HG03442 (cell line): ENCODE measurements around the gene SPRED2.

Experiments
- ATAC-seq: cut with Tn5 transposase; IDR thresholded peaks from one replicate; pipeline ENCODE4 v1.9.1; 2021; ENCODE audit warnings: mild to moderate bottlenecking, moderate library complexity; ENCODE audit not compliant: unreplicated experiment

SPRED2 gene

DNA sequence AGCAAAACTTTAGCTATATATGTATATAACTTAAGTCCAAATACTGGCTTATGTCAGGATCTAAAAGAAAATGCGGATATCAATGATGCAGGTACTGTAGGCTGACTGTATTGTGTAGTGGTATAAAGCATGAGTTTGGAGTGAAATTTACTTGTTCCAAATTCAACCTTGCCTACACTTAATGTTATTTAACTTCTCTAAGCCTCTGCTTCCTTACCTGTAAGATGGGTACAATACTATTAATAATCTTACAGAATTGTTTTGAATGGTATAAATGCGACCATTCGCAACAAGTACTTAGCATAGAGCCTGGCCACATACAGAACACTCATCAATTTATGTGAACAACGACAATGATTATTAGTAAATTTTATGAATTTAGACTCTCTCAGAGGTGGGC, 62.4 kb downstream of the SPRED2 start:
- no peak for ATAC-seq

DNA sequence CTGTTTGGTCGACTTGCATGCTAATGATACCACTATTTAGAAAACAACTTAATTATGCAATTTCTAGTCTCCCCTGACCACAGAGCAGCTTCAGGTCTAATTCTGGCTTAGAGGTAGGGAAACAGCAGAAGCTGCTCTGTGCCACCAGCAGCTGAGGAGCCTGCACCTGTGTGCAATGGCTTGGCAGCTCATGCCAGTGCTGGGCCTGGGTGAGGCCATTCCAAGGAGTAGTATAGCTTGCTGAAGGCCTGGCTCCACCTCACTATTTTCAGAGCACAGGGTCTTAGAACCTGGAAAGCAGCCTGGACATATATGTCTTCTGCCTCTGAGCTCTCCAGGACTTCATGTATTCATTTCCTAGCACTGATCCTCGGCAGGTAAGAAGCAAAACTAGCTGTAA, 62.8 kb downstream of the SPRED2 start:
- ATAC-seq: no peak

DNA sequence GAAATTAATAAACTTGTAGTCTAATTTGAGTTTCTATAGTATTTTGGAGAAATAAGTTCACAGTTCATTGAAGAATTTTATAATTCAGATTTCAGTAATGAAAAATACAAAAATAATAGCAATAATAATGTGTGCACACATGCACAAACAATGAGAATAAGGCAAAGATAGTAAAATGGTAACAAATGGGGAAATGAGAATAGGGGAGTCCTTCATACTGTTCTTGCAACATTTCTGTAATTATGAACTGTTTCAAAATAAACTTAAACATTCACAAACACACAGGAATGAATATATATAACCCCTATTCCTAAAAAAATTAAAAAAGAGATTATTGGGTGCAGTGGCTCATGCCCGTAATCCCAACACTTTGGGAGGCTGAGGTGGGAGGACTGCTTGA, 63.9 kb downstream of the SPRED2 start:
- no peak for ATAC-seq

DNA sequence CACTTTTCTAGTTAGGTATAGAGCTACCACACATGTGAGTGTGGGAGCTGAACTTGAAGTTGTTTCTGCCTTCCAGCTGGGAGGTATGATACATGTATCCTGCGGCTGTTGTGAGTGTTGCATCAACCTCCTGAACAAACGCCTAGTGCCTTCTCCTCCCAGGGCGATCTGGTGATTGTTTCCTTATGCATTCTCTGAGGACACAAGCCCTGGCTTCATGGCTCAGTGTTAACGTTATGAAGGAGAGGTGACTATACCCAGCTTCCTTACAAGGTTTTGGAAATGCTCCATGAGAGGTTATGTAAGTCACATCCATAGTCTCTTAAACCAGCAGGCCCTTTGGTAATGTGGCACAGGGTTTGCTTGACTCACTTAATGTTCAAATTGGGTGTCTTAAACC, 64.9 kb downstream of the SPRED2 start:
- ATAC-seq: no peak

DNA sequence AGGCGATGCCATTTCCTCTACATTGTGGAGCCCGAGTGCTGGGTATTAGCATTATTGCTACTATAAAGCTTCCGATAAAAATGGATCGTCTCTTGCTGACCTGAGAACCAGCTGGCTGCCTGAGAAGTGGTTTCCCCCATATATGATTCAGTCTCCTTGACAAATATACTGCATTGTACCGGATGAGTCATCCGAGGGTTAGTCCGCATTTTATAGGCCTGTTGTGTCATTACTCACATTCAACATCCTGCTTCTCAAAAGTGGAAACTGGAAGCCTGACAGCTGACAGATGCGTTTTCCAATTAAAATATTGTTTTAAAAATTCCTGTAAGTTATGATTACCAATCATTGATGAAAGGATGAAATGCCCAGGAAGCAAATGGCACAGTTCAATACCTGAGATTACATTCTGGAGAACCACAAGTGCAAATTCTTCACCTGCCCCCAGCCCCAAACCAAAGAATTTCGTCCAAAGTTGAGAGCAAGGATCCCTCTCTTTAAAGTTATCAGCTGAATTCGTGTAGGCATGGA, 65.7 kb downstream of the SPRED2 start:
- ATAC-seq: peak; percentile 80

DNA sequence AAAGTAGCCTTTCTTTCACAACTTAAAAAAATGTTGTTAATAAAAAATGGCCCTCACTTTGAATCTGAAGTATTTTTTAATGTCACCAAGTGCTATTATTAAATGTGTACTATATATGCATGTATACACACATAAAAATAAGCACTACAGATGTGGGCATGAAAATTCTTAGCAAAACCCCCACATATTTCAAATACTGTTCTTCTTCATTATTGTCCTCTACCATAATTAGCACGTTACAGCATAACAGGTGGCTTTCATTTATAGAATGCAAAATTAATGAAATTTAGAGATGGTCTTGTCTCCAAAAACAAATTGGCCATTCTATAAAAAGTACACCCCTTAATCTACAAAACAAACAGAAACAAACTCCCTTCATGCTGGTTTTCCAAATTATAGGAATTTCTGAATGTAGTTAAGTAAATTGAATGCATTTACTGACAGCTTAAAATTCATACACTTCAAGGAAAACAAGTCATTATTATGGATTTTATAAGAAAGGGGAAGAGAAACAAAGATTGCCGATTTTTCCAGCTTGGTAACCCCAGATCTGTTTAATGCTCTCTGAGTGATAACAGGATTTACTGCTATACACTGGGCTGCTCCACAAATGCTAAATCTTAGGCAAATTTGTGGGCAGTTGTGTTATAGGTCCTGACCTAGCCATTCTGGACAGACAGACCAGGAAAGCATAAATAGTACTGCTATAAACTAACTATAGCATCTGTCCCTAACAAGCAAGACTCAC, 67.2 kb downstream of the SPRED2 start:
- ATAC-seq: no peak

DNA sequence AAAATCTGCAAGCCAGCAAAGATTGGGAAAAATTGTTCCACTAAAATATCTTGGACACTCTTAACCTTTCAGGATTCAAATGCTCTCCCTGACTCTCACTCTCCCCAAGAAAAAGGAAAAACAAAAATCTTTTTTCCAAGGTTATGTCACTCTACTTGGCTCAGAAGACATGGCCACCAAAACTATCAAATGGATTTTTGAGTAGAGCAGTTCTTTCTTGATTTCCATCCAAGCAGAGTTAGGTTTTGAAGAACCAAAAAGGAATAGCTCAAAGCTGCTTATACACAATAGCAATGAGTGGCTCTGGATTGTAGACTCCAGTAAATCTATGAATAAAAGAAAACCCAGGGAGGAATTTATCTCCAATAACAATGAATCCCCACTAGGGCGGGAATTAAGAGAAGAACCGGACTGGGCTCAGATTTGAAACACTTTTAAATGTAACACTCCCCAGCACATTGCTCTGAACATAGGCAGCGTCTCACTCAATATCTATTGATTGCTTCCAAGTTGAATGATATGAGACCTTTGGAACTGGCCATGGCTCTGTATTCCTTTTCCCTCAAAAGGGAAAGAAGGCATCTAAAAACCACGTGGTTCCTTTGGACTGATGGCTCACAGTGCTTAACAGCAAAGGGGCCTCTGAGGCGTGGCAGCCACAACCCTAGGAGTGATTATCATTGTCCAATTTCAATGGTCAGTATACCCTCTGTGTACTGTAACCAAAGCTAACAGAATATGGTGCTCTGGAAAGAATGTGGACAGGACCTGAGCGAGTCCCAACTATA, 68.3 kb downstream of the SPRED2 start:
- ATAC-seq: no peak

DNA sequence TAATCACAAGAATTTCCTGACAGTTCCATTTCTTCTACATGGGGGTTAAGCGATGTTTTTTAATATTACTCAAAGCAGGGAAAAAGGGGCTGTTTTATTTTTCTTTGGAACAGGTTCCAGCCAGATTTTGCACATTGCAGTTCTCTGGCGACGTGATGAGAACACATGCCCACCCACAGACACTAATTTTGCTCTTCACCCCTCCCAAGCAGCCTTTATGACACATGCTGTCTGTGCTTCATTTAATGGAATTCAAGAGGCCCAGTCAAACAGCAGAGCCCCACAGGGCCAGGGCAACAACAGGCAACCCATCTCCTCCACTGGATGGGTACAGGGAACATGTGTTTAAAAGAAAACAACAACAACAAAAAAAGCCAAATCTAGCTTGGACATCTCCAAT, 70.8 kb downstream of the SPRED2 start:
- ATAC-seq: no peak

DNA sequence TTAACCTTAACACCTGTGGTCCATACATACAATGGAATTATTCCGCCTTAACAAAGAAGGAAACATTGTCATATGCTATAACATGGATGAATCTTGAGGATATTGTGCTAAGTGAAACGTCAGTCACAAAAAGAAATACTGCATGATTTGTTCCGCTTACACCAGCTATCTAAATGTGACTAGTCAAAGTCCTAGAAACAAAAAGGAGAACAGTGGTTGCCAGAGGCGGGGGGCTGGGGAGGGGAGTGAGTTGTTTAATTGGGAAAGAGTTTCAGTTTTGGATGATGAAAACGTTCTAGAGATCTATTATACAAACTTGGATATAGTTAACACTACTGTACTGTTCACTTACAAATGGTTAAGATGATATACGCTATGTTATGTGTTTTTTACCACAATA, 72.0 kb downstream of the SPRED2 start:
- ATAC-seq: no peak

DNA sequence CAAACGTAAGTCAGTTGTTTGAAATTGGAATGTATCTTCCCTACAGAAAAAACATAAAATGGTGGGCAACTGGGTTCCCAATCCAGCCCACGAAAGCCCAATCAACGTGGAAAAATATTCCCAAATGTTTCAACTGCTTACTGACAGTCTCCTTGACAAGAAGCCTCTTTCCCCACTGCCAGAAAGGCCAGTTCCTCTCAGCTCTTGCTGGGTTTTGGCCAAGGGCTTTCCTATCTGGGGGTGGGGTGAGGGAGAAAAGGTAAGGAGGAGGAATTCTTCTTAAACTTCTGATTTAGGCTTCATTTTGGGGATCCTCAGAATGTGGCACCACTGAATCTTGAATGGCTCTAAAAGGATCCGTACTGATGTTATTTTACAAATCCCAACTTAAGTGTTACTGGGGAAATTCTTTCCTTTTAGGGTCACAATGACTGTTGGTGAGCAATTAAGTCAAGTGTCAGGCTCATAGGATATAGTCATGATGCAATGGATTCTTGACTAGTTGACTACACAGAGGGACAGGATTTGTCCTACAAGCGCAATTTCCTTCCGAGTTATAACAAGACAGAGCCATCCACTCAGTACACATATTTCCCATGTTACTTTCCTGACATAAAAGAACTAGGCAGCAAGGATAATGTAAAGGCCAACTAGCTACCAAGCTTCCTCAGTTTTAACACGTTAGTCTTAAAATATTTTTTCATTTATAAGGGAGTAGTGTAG, 73.6 kb downstream of the SPRED2 start:
- no peak for ATAC-seq

DNA sequence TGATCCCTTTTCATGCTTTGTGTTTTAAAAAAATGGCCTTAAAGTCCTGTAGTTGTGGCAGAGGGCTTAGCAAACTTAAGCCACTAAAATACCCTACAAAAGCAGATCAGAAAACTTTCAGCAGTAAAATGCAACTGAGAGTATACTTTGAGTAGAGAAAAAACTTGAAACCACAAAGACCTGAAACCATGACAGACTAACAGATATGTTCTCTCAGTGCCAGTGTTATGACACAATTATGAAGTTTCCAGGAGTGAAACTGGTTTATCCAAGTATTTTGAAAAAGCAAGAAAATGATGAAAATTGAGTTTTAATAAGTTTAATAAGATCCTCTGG, 74.5 kb downstream of the SPRED2 start:
- peak; percentile 75 for ATAC-seq

DNA sequence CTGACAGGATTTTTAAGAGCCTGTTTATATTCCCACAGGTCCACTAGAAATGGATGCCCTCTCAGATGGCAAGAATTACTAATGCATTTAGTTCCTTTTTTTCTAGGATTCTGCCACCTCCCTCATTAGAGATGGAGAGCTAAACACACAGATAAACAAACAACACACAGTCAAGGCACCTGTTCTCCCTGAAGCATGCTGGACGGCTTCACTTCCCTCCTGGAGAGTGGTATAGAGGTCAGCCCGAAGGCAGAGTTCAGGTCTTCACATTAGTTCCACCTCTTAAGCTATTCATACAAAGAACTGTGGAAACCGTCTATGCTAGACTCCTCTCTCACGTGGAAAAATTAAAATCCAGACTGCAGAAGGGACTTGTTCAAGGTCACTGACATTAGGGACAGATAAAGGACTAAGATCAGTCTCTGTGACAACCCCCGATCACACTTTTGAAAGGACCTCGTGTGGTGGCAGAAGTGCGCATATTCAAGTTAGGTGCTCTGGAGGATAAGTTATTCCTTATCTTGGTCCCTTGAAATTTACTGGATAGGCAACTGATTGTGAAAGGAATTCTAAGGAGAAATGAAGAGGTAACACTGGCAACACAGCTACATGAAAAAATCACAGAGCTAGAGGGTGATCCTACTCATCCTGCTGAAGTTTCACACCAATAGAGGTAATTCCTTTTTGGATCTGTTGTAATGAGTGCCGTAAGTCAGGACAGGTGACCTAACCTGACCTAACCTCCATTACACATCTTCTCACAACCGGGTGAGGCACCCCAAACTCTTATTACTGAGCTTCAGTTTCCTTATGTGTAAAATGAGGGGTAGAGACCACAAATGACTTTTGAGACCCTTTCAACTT, 75.1 kb downstream of the SPRED2 start:
- peak; percentile 41 for ATAC-seq

DNA sequence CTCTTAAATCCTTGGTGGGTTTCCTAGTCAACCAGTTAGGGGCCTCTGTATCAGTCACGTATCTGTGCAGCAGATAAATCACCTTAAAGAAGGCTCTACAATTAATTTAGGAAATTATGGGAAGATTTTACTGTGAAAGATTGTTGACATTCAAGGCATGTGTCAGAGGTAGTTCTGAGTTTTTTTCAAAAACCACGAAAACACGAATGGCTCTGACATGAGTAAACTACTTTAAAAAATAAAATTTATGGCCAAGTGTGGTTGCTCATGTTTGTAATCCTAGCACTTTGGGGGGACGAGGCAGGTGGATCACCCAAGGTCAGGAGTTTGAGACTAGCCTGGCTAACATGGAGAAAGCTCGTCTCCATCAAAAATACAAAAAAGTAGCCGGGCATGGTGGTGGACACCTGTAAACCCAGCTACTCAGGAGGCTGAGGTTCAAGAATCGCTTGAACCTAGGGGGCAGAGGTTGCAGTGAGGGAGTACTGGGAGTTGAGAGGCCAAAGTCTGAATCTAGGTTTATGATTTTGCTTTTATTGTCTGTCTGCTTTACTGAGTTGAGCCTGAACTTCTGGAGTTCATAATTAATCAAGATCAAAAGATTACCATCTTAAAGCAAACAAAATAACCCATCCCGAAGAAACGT, 77.1 kb downstream of the SPRED2 start:
- no peak for ATAC-seq

DNA sequence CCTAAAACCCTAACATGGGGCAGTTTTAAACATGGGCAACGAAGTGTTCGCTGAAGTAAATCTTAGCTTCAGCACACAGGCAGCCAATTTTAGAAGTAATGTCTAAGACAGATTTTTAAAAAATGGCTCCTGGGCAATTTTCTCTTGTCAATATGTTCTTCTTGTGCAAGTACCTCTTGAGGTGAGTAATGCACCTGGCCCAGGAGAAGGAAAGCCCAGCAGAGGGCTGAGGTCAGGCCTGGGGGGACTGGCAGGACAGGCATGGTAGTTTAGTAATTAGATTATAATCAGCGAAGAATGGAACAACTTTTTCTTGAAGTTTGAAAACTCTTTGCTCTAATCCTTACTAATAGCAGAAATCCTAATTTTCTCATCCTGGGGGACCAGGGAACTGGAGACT, 77.6 kb downstream of the SPRED2 start:
- ATAC-seq: no peak

DNA sequence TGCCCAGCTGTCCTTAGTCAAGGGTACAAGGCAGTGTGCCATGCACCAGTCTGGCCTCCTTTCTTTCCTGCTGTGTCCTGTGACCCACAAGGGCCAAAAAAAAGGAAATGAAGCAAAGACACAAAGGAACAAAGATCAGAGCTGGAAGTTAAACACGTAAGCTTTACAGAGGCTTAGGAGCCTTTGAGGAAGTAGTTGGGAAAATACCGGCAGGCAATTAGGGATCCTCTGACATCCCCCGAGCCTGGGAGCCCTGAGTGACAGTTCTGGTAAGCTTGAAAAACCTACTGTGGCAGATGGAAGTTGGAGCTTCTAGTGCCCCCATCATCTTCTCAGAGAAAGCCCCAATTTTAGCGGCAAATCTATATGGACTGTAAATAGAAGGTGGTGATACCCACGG, 78.5 kb downstream of the SPRED2 start:
- no peak for ATAC-seq

DNA sequence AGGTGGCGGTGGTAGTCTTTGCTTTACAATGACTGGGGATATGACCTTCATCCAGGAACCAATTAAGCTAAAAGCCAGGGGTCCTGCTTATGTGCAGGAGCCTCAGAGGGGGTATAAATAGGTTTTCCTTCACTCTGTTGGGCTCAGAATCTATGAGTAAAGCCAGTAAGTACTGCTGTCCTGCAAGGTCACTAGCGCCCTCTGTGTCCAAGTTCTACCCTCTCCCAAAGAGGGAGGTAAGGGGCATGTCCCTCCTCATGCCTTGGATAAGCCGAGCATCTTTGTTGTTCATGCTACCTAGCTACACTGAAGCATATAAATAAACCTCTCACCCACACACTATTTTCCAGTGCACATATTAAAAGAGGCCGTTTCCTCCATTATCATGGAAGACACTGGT, 79.4 kb downstream of the SPRED2 start:
- no peak for ATAC-seq

DNA sequence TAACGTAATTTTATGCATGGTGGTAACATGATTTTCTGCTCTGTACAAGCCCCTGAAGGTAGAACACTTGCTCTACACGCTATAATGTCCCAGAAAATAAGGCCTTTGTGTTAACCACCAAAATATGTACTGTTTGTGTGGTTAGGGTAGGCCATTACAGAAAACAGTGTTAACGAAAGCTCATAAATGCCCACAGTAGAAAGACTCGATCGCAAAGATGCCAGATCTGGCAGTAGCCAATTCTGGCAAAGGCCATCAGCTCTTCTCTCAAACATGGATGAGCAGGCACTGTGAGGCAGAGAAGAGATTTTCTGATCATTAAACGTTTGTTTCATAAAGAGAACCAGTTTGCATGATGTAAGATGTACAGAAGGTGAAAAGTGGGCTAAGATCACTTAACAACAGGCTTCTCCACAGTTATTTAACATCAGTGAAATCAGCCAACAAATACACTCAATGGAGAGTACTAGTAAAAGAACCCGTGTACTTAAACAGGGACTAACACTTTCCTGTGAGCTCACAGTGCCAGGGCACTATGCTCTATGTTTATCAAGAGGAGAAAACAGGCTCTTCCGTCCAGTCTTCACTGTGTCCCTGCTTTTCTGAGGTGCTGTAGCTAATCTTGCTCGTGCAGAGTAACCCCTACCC, 80.3 kb downstream of the SPRED2 start:
- no peak for ATAC-seq

DNA sequence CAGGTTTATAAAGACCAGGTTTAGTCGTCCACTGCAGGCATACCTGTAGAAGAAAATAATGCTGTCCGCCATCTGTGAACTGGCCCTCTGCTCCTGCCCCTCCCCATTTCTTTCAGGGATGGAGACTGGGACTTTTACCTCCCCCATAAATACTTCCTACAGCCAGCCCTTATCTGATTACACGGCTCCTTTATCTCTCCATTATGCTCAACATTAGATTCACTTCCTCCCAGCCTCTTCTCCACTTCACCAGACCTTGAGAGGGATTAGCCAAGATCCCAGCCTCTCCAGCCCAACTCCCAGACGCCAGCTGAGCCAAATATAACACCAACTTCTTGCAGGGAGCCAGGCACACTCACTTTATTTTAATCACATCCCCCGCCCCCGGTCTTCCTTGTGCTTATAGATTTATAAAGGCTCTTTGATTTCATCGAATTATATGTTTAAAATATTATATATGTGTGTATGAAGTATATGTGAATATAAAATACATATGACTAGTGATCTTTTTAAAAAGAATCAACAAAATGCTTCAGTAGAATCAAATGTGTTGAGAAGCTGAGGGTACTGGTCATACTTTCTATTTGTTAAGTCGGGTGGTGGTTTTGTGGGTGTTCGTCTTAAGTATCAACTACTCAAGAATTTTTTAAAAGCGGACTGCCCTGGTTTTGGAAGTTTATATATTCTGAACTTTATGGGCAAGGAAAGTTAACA, 81.0 kb downstream of the SPRED2 start:
- no peak for ATAC-seq

DNA sequence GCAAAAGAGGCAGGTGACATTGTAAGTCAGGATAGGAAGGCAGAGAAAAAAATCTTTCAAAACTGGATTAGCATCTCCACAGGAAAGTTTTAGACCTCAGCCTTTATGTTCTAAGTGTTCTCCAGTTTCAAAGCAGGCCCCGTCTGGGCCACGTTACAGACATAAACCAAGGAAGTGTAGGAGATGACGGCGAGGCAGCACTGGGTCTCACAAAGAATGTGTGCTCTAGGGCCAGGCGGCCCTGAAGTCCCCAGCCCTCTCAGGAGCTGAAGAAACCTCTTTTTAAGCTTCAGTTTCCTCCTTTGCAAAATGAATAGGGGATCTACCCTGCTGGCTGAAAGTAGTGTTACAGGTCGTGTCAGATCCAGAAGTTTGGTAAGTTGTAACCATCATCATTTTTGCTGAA, 81.7 kb downstream of the SPRED2 start:
- peak; percentile 65 for ATAC-seq
